Glomerular visceral epithelial cell (primary cell): ENCODE measurements around the gene TPSD1.
"Not testable (repeated sequence)": the region's sequence is repeated elsewhere in the genome, so short reads cannot be mapped to it uniquely, and the experiment has no call there.

Source experiments
- DNase-seq: peaks from one replicate; pipeline ENCODE4 v3.0.0-alpha.2; 2016; ENCODE audit errors: extremely low spot score

TPSD1 gene

DNA sequence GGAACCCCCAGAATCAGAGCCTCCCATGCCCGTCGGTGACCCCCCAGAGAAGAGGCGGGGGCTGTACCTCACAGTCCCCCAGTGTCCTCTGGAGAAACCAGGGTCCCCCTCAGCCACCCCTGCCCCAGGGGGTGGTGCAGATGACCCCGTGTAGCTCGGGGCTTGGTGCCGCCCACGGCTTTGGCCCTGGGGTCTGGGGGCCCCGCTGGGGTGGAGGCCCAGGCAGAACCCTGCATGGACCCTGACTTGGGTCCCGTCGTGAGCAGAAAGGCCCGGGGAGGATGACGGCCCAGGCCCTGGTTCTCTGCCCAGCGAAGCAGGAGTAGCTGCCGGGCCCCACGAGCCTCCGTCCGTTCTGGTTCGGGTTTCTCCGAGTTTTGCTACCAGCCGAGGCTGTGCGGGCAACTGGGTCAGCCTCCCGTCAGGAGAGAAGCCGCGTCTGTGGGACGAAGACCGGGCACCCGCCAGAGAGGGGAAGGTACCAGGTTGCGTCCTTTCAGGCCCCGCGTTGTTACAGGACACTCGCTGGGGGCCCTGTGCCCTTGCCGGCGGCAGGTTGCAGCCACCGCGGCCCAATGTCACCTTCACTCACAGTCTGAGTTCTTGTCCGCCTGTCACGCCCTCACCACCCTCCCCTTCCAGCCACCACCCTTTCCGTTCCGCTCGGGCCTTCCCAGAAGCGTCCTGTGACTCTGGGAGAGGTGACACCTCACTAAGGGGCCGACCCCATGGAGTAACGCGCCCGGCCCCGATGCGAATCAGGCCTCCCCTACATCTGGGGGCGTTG is 34.8 kb upstream of the TPSD1 start:
- no peak for DNase-seq

DNA sequence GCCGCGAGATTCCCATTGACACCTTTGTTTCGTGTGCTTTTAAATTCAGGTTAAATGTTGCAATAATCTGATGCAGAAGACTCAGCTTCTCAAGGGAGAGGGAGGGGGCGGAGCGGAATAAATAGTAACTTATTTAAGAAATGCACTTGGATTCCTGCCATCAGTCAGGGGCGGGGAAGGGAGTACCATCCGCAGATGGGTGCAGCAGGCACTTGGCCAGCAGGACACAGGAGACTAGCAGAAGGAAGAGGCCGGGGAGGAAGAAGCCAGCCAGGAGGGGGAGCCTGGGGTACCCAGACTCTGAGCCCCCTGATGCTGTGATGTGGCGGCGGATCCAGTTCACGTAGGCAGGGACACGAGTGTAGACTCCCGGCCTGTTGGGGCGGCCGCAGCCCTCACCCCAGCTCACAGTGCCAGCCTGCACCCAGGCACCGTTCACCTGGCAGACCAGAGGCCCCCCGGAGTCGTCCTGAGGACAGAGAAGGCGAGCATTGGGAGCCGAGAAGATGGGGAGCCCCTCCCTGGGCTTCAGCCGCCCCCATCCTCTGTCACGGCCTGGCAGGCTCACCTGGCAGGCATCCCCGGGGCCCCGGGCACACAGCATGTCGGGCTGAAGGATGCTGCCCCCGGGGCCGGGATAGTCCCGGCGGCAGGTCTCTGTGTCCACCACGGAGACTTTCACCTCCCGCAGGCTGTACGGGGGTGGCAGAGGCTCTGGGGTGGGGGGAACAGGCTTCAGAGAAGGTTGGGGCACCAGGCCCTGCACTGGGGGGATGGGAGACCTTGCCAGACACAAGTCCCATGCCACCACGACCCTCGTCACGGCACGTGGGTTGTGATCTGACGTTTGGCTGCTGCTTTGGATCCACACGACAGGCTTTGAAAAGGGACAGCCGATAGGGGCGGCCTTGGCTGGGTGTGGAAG is 34.0 kb upstream of the TPSD1 start:
- DNase-seq: no peak

DNA sequence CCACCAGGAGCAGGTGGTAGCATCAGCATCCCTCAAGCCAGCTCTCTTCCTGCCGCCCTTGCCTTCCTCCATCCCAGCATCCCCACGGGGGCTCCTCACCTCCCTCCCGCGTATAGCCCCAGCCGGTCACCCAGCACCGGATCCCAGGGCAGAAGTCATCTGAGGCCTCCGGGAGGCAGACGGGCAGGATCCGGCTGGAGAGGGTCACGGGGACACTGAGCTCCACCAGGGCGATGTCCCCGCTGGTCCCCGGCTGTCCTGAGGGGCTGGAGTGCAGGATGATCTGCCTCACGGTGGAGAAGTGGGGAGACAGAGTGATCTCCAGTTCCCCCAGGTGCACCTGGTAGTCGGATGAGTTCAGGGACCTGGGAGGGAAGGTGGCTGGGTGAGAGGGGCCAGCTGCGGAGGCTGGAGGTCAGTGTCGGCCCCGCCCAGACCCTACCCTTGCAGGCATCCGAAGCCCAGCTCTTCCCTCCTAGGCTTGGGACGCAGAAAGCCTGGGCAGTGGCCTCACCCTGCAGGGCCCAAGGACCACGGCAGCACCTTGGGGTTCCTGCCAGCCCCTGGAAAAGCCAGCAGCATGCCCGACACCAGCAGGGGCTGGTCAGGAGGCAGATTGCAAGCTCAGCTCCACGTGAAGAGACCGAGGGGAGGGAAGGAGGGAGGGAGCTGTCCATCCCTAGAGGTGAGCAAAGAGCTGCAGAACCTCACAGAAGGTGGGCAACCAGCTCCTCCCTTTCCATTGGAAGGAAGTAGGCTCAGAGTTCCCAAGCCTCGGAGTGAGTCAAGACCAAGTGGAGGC is 33.1 kb upstream of the TPSD1 start:
- no peak for DNase-seq

DNA sequence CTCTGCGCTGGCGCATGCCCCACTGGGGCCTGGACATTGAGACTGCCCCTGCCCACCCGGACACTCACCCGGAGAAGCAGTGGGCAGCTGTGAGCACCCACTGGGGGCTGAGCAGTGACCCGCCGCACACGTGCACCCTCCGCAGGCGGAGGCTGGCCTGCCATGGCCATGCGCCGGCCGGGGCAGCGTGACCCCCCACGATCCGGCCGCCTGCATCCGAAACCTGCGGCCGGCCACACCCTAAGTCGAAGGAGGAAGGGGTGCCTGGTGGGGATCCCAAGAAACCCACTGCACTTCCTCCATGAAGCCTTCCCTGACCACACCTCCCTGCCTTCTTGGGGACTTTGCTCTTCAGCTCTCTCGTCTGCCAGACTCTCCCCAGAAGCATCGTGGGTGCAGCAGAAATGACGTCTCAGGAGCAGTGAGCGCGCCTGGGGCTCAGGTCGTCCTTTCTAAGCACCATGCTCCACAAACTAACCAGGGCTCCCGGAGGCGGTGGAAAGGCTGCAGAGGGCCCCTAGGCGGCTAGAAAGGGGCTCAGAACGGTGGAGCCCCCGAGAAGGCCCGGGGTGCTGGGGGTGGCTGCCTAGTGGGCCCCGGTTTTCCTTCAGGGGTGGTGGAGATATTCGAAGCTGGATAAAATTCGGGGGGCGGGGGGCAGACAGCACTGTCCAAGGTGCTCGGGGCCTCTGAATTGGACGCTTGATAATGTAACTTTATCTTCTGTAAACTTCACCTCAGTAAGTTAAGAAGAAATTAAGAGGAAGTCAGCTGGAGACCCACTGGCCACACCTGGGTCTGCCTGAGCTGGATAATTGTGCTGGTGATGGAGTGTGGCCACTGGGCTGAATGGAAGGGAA is 32.3 kb upstream of the TPSD1 start:
- no peak for DNase-seq

DNA sequence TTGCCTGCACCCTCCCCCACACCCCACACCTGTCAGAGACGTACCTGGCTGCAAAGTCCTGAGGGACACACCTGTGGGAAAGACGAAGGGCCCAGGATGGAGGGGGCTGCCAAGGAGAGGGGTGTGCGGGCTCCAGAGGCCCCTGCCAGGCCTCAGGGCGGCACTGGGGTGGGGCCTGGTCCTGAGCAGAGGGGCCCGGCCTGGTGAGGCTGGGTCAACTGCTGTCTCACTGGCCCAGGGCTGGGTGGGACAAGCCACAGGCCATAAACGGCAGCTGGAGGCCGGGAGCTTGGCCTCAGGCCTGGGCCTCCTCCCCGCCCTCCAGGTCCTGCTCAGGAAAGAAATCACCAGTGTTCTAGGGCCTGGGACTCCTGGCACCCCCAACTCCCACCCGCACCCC is 31.3 kb upstream of the TPSD1 start:
- DNase-seq: no peak

DNA sequence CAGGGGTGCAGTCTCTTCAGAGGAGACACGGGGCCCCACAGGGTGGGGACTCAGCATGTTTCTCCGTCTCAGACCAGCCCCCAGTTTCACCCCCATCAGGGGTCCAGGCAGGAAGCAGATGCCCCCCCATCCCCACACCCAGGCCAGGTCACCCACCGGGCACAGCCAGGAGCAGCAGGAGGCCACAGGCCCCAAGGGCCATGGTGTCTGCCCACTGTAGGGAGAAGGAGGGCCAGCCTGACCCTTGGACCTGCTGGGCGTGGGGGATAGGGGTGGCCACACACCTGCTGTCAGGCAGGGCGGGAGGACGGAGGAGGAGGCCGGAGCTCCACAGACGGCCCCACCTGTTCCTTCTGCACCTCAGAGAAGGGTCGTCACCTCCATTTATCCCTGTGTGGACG is 30.8 kb upstream of the TPSD1 start, which contains the start of gene TPSG1:
TSS of gene TPSG1 (minus strand) at position 218 of the 401 bp plus-strand sequence. CDS start at position 202, 16 bp downstream.
- DNase-seq: no peak

DNA sequence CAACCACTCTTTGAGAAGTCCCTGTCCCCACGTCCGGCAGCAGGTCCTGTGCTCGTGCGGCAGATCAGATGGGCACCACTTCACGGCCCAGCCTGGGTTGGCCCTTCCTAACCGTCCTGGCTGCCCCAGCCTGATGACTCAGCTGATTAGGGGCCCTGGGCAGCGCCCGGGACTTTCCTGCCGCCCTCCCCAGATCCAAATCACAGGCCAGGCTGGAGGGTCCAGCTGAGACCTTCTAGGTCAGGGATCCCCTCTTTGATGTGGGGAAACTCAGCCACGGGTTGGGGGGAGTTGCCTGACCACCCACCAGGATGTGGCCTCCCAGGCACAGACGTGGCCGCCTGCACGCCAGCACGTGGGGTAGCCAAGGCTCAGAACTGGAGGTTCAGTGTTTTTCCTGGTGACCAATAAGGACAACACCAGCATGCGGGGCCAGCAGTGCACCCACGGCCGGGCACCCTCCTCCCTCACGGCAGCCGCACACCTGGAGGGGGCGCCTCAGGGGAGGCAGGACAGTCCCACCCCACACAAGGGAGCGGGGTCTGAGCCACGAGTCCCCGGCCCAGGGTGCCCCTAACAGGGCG is 30.0 kb upstream of the TPSD1 start:
- peak; percentile 7 for DNase-seq

DNA sequence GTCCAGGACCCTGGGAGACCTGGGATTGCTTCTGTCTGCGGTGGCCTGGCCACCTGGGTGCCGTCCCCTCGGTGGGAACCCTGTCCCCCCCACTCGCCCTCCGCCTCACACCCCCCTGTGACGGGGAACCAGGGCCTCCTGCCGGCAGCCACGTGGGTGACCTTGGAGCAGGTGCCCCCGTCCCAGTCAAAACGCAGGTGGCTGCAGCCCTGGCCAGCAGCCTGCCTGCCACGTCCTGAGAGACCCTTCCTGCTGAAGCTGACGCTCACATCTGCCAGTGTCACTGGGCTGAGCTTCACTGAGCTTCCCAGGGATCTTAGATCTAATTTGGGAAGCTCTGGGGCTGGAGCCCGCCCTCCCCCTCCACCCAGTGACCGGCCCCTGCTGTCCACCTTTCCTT is 29.2 kb upstream of the TPSD1 start:
- DNase-seq: not testable (repeated sequence)

DNA sequence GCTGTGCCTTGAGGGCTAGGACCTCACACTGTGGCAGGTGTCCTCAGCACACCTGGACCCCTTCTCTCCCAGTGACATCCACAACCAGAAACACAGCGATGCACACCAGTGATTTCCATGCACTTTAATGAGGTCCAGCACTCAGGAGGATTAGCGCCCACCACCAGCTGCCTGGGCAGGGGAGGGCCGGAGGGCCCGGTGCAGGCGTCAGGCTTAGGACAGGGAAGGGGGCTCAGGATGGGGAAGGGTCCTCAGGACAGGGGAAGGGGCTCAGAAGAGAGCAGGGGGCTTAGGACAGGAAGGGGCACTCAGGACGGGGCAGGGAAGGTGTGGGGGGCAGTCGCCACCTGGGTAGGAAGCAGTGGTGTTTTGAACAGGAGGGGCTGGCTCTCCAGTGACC is 27.6 kb upstream of the TPSD1 start:
- not testable (repeated sequence) for DNase-seq

DNA sequence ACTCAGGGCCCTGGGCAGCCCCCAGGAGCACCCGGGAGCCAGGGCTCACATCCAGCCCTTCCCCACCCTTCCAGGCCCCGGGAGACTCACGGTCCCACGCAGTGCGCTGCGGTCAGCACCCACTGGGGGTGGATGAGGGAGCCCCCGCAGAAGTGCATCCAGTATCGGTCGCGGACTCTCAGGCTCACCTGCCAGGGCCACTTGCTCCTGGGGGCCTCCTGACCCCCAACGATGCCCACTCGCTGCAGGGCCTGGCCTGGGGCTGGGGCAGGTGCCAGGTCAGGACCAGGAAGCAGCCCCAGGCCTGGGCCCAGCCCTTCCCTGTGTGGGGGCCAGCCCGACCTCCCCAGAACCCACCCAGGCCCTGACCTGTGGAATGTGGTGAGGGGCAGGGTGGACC is 26.4 kb upstream of the TPSD1 start:
- not testable (repeated sequence) for DNase-seq

DNA sequence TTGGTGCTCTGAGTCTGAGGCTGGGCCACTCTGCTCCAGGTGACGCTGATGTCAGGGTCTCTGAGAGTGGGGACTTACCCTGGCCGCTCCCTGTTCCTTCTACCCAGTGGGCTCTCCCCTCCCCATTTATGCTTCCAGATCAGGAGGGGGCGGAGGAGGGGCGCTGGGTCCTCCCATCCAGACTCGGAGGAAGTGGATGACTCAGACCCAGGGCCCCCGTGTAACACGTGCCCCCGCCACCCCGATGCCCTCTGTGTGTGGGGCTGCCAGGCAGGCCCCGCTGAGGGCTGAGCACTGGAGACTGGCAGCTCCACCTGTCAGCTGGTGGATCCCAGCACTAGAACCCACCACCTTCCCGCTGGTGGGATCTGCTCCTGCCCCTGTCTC is 25.8 kb upstream of the TPSD1 start, which contains the start of gene TPSB2:
TSS of gene TPSB2 (minus strand) at position 101 of the 387 bp plus-strand sequence. CDS start 233 bp downstream, outside the sequence.
- not testable (repeated sequence) for DNase-seq

DNA sequence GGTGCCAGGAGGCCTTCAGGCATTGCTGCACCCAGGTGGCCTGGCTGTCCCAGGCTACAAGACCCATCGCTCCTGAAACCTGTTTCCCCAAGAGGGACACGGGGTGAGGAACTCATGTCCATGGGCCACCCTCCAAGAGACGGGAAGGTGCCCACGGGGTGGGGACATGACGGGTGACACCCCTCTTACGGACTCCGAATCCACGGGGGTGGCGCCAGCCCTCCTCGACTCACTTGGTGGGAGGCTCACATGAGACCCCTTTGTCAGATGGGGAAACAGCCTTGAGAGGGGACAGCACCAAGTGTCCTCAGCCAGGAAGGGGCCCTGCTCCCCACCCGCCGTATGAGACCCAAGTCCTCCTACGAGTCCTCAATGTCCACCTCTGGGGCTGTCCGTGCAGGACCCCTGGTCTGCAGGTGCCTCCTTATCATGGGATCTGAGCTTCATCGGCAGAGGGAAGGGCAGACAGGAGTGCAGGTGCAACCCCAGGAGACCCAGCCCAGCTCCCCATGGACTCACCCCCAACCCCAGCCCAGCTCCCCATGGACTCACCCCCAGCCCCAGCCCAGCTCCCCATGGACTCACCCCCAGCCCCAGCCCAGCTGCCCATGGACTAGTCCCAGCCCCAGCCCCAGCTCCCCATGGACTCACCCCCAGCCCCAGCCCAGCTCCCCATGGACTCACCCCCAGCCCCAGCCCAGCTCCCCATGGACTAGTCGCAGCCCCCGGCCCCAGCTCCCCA is 25.2 kb upstream of the TPSD1 start:
- not testable (repeated sequence) for DNase-seq

DNA sequence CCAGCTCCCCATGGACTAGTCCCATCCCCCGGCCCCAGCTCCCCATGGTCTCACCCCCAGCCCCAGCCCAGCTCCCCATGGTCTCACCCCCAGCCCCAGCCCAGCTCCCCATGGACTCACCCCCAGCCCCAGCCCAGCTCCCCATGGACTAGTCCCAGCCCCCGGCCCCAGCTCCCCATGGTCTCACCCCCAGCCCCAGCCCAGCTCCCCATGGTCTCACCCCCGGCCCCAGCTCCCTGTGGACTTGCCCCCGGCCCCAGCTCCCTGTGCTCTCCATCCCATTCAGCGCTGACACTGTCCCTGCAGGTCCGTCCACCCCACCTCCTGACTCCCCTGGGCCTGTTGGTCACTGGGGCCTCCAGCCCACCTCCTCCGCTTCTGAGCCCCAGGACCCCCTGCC is 24.6 kb upstream of the TPSD1 start:
- not testable (repeated sequence) for DNase-seq

DNA sequence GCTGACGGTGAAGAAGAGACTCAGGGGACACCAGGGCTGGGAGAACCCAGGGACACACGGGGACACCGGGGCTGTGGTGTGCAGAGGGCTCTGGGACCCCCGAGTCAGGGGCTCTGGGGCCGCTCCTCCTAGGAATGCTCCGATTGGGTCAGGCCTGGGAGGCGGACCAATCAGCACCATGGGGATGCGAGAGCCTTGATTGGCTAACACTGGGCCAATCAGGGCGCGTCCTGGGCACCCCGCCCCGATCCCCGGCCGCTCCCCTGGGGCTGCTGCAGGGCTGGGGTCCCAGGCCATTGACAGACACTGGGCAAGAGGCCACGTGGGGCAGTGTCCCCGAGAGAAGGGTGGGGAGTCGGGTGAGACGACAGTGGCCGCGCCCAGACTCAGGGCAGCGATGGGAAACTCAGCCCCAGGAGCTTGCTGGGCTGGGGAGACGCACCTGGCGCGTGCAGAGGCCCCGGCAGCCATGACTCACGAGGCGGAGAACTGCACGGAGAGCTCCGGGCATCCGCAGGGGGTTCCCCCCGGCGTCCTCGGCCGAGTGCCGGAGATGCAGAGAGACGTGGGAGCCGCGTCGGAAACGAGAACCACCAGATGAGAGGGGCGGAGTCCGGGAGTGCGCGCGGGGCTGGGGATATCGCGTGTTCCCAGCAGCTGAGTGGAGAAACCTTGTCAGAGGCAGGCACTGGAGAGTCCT is 23.7 kb upstream of the TPSD1 start:
- DNase-seq: not testable (repeated sequence)

DNA sequence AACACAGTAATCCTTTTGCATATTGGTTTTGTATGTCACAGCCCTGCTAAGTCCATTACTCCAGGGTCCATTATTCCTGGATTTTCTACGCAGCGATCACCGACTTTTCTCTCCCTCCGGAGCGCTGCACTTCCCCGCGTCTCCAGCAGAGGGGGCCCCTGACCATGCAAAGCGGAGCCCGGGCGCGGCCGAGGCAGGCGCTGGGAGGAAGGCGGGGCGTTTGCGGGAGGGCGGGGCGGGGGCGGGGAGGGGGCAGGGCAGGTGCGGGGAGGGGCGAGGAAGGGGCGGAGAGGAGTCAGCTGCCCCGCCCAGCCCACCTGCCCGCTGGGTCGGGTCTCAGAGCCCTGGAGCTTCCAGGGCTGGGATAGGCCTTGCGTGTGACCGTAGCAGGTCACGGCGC is 19.2 kb upstream of the TPSD1 start:
- not testable (repeated sequence) for DNase-seq

DNA sequence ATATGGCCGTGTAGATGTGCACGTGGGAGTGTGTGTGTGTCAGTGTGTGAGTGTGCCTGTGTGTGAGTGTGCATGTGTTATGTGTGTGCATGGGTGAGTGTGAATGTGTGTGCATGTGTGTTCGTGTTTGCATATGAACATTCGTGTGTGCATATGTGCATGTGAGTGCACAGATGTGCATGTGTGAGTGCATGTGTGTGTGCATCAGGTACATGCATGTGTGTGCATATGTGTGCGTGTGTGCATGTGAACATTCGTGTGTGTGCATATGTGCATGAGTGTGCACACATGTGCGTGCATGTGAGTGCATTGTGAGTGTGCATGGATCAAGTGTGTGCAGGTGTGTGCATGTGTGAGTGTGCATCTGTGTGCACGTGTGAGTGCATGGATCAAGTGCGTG is 17.9 kb upstream of the TPSD1 start:
- DNase-seq: no peak

DNA sequence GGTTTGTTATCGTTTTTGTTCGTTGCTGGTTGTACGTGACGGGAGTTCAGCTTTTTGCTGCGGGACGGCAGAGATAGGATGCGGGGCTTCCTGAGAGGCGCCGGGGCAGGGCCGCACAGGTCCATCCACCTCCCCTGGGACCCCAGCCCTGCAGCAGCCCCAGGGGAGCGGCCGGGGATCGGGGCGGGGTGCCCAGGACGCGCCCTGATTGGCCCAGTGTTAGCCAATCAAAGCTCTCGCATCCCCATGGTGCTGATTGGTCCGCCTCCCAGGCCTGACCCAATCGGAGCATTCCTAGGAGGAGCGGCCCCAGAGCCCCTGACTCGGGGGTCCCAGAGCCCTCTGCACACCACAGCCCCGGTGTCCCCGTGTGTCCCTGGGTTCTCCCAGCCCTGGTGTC is 17.0 kb upstream of the TPSD1 start:
- not testable (repeated sequence) for DNase-seq

DNA sequence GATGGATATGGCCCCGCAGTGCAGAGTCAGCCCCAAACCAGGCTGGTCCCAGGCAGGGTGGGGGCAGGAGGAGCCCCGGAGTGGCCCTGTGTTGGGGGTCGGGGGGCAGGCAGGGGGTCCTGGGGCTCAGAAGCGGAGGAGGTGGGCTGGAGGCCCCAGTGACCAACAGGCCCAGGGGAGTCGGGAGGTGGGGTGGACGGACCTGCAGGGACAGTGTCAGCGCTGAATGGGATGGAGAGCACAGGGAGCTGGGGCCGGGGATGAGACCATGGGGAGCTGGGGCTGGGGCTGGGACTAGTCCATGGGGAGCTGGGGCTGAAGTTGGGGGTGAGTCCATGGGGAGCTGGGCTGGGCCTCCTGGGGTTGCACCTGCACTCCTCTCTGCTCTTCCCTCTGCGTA is 16.3 kb upstream of the TPSD1 start:
- not testable (repeated sequence) for DNase-seq

DNA sequence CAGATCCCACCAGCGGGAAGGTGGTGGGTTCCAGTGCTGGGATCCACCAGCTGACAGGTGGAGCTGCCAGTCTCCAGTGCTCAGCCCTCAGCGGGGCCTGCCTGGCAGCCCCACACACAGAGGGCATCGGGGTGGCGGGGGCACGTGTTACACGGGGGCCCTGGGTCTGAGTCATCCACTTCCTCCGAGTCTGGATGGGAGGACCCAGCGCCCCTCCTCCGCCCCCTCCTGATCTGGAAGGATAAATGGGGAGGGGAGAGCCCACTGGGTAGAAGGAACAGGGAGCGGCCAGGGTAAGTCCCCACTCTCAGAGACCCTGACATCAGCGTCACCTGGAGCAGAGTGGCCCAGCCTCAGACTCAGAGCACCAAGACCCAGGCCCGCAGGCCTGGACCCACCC is 15.4 kb upstream of the TPSD1 start, which contains the start of gene TPSAB1:
TSS of gene TPSAB1 (plus strand) at position 270 of the 400 bp plus-strand sequence. CDS start 234 bp downstream, outside the sequence.
- DNase-seq: not testable (repeated sequence)
